GM12878 (cell line): Measurements from ENCODE around the gene ARHGAP6. TPM values are rescaled to one million over a fixed set of nuclear protein-coding genes. Genes with fewer than 3 reads are reported as not detected.

Experiments used
- ATAC-seq: fragments of 200-7000 bp; cut with Tn5 transposase; 3 replicates; pipeline ENCODE4 v1.9.1; 2020; ENCODE audit warnings: mild to moderate bottlenecking, moderate library complexity
- BruUV-seq: library from RNA; stranded (reverse); fragments of 400-500 nt; replicated peaks from 2 replicates; lab custom pipeline; 2021; lab: Mats Ljungman, UMichigan
- CTCF ChIA-PET: fragments of 300-600 bp; sonication (Branson Sonifier 250); formaldehyde crosslinking; extraction: SDS; loops from one replicate; lab custom pipeline; 2021; ENCODE audit warnings: inconsistent platforms; lab: Yijun Ruan, JAX
- POLR2A ChIA-PET: fragments of 350-600 bp; formaldehyde crosslinking; extraction: SDS; loops from one replicate; lab custom pipeline; 2021; ENCODE audit warnings: inconsistent platforms; lab: Charles Lee
- RAD21 ChIA-PET: fragments of 300-600 bp; sonication (Branson Sonifier 250); formaldehyde crosslinking; loops from one replicate; lab custom pipeline; 2023; ENCODE audit warnings: antibody characterized with exemption; ENCODE audit not compliant: unreplicated experiment; lab: Charles Lee
- SMC1A ChIA-PET: fragments of 300-600 bp; sonication (Branson Sonifier 250); formaldehyde crosslinking; loops from one replicate; lab custom pipeline; 2023; ENCODE audit not compliant: unreplicated experiment, uncharacterized antibody; lab: Charles Lee
- DNase-seq: peaks from one replicate; pipeline ENCODE4 v3.0.0-alpha.2; 2011; ENCODE audit warnings: low read depth, low spot score
- FAIRE-seq: peaks from 3 replicates; lab custom pipeline; 2011; peaks lifted over from hg19 to GRCh38; lab: Jason Lieb, UNC
- H2AFZ ChIP-seq: 2 replicates; pipeline ENCODE4 v1.6.0; 2011; ENCODE audit warnings: low read depth, low read length, control low read depth; ENCODE audit not compliant: control insufficient read depth
- H3K27ac ChIP-seq: 2 replicates; pipeline ENCODE4 v1.5.1; 2011; ENCODE audit warnings: control low read depth; ENCODE audit not compliant: control insufficient read depth, insufficient read depth
- H3K27me3 ChIP-seq, 2 experiments: replicated peaks in 1 of 2; 2 replicates each; pipeline versions ENCODE4 v1.6.0 to v1.6.1; 2011; ENCODE audit warnings: low read length in 1 of 2; ENCODE audit not compliant: control insufficient read depth in 2 of 2, insufficient read depth in 2 of 2
- H3K36me3 ChIP-seq, 2 experiments: 2 replicates each; pipeline ENCODE4 v1.5.1; 2011; ENCODE audit warnings: low read length in 1 of 2; ENCODE audit not compliant: control insufficient read depth in 2 of 2, insufficient read depth in 2 of 2
- H3K4me1 ChIP-seq: 2 replicates; pipeline ENCODE4 v1.6.1; 2011; ENCODE audit warnings: mild to moderate bottlenecking, low read length, moderate library complexity, mixed read lengths; ENCODE audit not compliant: control insufficient read depth, insufficient read depth
- H3K4me2 ChIP-seq: 2 replicates; pipeline ENCODE4 v1.6.0; 2011; ENCODE audit warnings: control low read depth; ENCODE audit not compliant: control insufficient read depth, insufficient read depth
- H3K4me3 ChIP-seq: fragments of 200-600 bp; sonication (generic); 2 replicates; pipeline ENCODE4 v1.5.1; 2016
- H3K79me2 ChIP-seq: 2 replicates; pipeline ENCODE4 v1.6.0; 2011; ENCODE audit warnings: low read length; ENCODE audit not compliant: control insufficient read depth, insufficient read depth
- H3K9ac ChIP-seq: 2 replicates; pipeline ENCODE4 v1.8.0; 2011; ENCODE audit warnings: low read length, control low read depth, mixed read lengths; ENCODE audit not compliant: control insufficient read depth, insufficient read depth
- H3K9me3 ChIP-seq: replicated peaks from 3 replicates; pipeline ENCODE4 v1.5.1; 2011; ENCODE audit warnings: mild to moderate bottlenecking, low read length; ENCODE audit not compliant: control insufficient read depth, insufficient read depth
- H4K20me1 ChIP-seq: 2 replicates; pipeline ENCODE4 v1.6.0; 2011; ENCODE audit not compliant: control insufficient read depth, insufficient read depth
- BCL11A ChIP-seq: IDR thresholded peaks from 2 replicates; pipeline ENCODE4 v1.6.1; 2011; ENCODE audit warnings: low read depth, low read length
- BHLHE40 ChIP-seq, 2 experiments: fragments of 450-650 bp in 1 of 2; IDR thresholded peaks; 2 replicates each; pipeline ENCODE4 v1.6.1; 2011 to 2017; ENCODE audit warnings: low read depth in 2 of 2, borderline replicate concordance in 1 of 2, improper control_type of control experiment in 1 of 2, low read length in 1 of 2, mild to moderate bottlenecking in 1 of 2
- JUNB ChIP-seq: IDR thresholded peaks from 2 replicates; pipeline ENCODE4 v1.6.1; 2016; ENCODE audit warnings: antibody characterized with exemption, mild to moderate bottlenecking
- LARP7 ChIP-seq: fragments of 450-650 bp; IDR thresholded peaks from 2 replicates; pipeline ENCODE4 v1.6.1; 2017; ENCODE audit warnings: mild to moderate bottlenecking
- NR2F1 ChIP-seq: fragments of 450-650 bp; conservative IDR thresholded peaks from 2 replicates; pipeline ENCODE4 v1.6.1; 2017; ENCODE audit warnings: mild to moderate bottlenecking
- POU2F2 ChIP-seq: IDR thresholded peaks from 3 replicates; pipeline ENCODE4 v1.6.1; 2011; ENCODE audit warnings: low read depth, mild to moderate bottlenecking, low read length, borderline replicate concordance
- RAD21 ChIP-seq: IDR thresholded peaks from 2 replicates; pipeline ENCODE4 v1.6.1; 2011; ENCODE audit warnings: mild to moderate bottlenecking, low read depth, low read length, moderate library complexity; ENCODE audit not compliant: insufficient read depth
- RUNX3 ChIP-seq: IDR thresholded peaks from 2 replicates; pipeline ENCODE4 v1.6.1; 2012; ENCODE audit warnings: low read length, inconsistent platforms
- SIN3A ChIP-seq: IDR thresholded peaks from 2 replicates; pipeline ENCODE4 v1.6.1; 2012; ENCODE audit warnings: low read depth, low read length, improper control_type of control experiment
- SRF ChIP-seq, 2 experiments: IDR thresholded peaks; 2 replicates each; pipeline ENCODE4 v1.6.1; 2011; ENCODE audit warnings: low read depth in 2 of 2, low read length in 2 of 2, mild to moderate bottlenecking in 1 of 2, moderate library complexity in 1 of 2
- YY1 ChIP-seq: IDR thresholded peaks from 2 replicates; pipeline ENCODE4 v1.6.1; 2011; ENCODE audit warnings: low read depth, mild to moderate bottlenecking, low read length
- WGBS: methylation state at CpG from one replicate; pipeline ENCODE4 v1.1.6; 2016; ENCODE audit warnings: low lambda C conversion rate; ENCODE audit not compliant: insufficient replicate concordance, insufficient coverage; ENCODE audit errors: missing lambda C conversion rate; 5-methylcytosine and 5-hydroxymethylcytosine counted together
- in situ Hi-C: fragments of 300-500 bp; cut with MboI; formaldehyde crosslinking; loops from 9 replicates; pipeline ENCODE4 v1.14.3; 2018; ENCODE audit warnings: mixed read lengths
- intact Hi-C: fragments of 100-400 bp; cut with micrococcal nuclease; formaldehyde crosslinking; loops from one replicate; pipeline ENCODE4 v1.14.2; 2022; ENCODE audit not compliant: unreplicated experiment
- polyA plus RNA-seq, 11 experiments: library from polyadenylated mRNA; depleted of rRNA in 4 of 11; unstranded in 6 of 11; stranded (reverse) in 5 of 11; fragments of >200 nt; fragmentation: Nextera tagmentation in 4 of 11; fragmentation: Illumina TruSeq in 1 of 11; extraction: Ambion mirVana in 4 of 11; extraction: Trizol in 1 of 11; gene quantifications; 1 replicate in 1 of 11; 2 replicates in 10 of 11; pipeline versions ENCODE4 v1.2.1 to v1.2.3, GENCODE V29; 2011 to 2016; ENCODE audit warnings: inconsistent platforms in 2 of 11, missing spikeins in 2 of 11, low read depth in 1 of 11
- total RNA-seq, 4 experiments: library from RNA; depleted of rRNA in 3 of 4; stranded (reverse); fragments of >200 nt in 3 of 4; fragmentation: Illumina TruSeq in 1 of 4; extraction: Trizol in 1 of 4; gene quantifications; 2 replicates each; pipeline versions ENCODE4 v1.2.1 to v1.2.3, GENCODE V29; 2013 to 2021

ARHGAP6 gene
- total and polyA plus RNA-seq, 10 of the 15 experiments (the other 5 are each of a cell fraction or from before 2014, with no cell fraction given) = 0.20 to 1.8 (median 0.76) TPM

- 62% methylated on average over 7 of the region's 7 CpGs for WGBS
- no peak for TF ChIP-seq YY1
- no peak for TF ChIP-seq BCL11A
- TF ChIP-seq LARP7 = no peak
- TF ChIP-seq SIN3A = no peak
- TF ChIP-seq JUNB = no peak
- no peak for TF ChIP-seq POU2F2
- TF ChIP-seq RAD21 = no peak
- TF ChIP-seq BHLHE40 (IDR thresholded peaks at IDR 0.05; ENCODE audit: borderline replicate concordance in 1 of 2, low read depth in 2 of 2, low read length in 1 of 2) = no peak
- no peak for TF ChIP-seq SRF (IDR thresholded peaks at IDR 0.05; ENCODE audit: low read depth in 2 of 2, low read length in 2 of 2)
- TF ChIP-seq NR2F1 = no peak
- no peak for TF ChIP-seq RUNX3
- H3K4me1 ChIP-seq = no peaks in the 10 kb centered on the region
- H3K4me2 ChIP-seq = no peak overlapping the region
- intact Hi-C loops (no loop called here), in situ Hi-C loops (no loop called here)
- no peaks in the 10 kb centered on the region for H3K9me3 ChIP-seq
- ChIA-PET RAD21 (interaction anchor here (1.0 kb wide), 1 partner anchor 9 kb away, joined by 3 read pairs; no protein-coding TSS in a partner anchor), CTCF (no interaction called here), SMC1A (no interaction called here), POLR2A (no interaction called here)
- H2AFZ ChIP-seq = no peak overlapping the region
- H3K79me2 ChIP-seq = no peaks in the 10 kb centered on the region
- no peak overlapping the region for H3K27ac ChIP-seq
- no peak overlapping the region for H3K9ac ChIP-seq
- H3K27me3 ChIP-seq = no peaks in the 10 kb centered on the region
- no TSS peak for BruUV-seq
- no peak overlapping the region for H3K4me3 ChIP-seq
- FAIRE-seq (no peak), ATAC-seq (no peak), DNase-seq (no peak)
- no peaks in the 10 kb centered on the region for H4K20me1 ChIP-seq
- no peaks in the 10 kb centered on the region for H3K36me3 ChIP-seq
Measured at GRCh38 chrX:11319806-11320520, 345.8 kb downstream of the ARHGAP6 start.
